ENCODE measurements around the gene ADAMTS17. TPM values are rescaled to one million over a fixed set of nuclear protein-coding genes. Genes with fewer than 3 reads are reported as not detected.

ADAMTS17 gene
- total RNA-seq, 1 experiment from 2014 or later = 4.2 TPM

DNA sequence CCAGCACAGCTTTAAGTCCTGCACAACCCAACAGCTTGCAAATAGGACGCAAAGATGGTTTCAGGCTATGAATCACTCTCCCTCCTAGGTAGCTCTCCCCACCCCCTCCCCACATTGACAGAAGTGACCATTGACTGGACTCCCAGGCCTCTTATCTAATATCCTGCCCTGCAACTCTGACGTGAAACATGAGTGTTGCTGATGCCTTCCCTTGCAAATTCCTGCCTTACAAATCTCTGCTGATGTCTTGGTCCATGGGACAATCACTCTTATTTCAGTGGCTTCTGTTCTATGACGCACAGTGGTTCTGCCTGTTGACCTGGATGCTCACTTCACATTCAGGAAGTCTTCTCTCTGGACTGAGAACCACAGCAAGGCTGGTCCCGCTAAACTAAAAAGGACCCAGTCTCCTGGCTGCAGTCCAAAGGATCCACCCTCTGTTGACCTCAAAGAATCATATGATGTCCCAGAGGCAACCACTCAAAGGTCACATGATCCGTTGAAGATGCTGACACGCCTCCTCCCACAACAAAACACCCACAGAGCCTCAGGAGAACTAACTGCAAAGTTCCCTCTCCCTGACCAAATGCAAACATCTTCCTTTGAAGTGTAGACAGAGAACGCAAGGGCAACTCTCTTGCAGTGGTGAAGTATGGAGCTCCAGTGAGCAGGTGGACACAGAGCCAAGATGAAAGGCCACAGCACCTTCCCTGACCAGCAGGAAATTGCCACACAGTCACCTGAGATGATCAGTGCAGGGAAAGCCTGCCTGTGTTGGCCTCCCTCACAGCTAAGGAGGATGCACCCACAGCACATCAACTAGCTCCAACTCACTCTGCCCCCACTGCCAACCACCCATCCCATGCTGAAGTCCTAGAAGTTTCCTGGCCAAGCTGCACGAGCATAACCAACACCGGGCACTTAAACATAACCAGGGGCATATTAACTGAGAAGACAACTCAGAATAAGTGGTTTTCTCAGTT, 112.3 kb downstream of the ADAMTS17 start:
- RAD21 ChIA-PET (ENCODE audit: low non-redundant PET in 1 of 2, low total read pairs in 2 of 2, uncharacterized antibody in 2 of 2, unreplicated experiment in 2 of 2) = no interaction called here
- H3K9ac ChIP-seq (ENCODE audit: low read length) = no peak overlapping the region
- H3K79me2 ChIP-seq (ENCODE audit: insufficient read depth, low read length) = no peaks in the 10 kb centered on the region
- no peaks in the 10 kb centered on the region for H3K4me1 ChIP-seq (ENCODE audit: control insufficient read depth in 1 of 2, insufficient read depth in 2 of 2, low read length in 2 of 2)
- CTCF ChIA-PET = no interaction called here
- ATAC-seq = no peak
- no peaks in the 10 kb centered on the region for H3K9me3 ChIP-seq (ENCODE audit: control insufficient read depth in 1 of 2, insufficient read depth in 1 of 2, low read depth in 1 of 2, low read length in 2 of 2)
- DNase-seq (ENCODE audit: low read depth, low spot score) = no peak
- H3K27ac ChIP-seq (ENCODE audit: low read depth, low read length) = no peak overlapping the region
- H3K9me2 ChIP-seq (ENCODE audit: insufficient read depth) = no peaks in the 10 kb centered on the region
- H2AFZ ChIP-seq (ENCODE audit: low read depth, low read length, poor library complexity, severe bottlenecking) = no peak overlapping the region
- TF ChIP-seq ELF1 (IDR thresholded peaks at IDR 0.05; ENCODE audit: borderline replicate concordance, low read depth) = no peak
- TF ChIP-seq, protein P1, sequence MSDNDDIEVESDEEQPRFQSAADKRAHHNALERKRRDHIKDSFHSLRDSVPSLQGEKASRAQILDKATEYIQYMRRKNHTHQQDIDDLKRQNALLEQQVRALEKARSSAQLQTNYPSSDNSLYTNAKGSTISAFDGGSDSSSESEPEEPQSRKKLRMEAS (IDR thresholded peaks at IDR 0.05) = no peak
- TF ChIP-seq SIN3A (IDR thresholded peaks at IDR 0.05; ENCODE audit: low read depth) = no peak
- TF ChIP-seq EZH2 (IDR thresholded peaks at IDR 0.05) = no peak
- TF ChIP-seq, protein P2, sequence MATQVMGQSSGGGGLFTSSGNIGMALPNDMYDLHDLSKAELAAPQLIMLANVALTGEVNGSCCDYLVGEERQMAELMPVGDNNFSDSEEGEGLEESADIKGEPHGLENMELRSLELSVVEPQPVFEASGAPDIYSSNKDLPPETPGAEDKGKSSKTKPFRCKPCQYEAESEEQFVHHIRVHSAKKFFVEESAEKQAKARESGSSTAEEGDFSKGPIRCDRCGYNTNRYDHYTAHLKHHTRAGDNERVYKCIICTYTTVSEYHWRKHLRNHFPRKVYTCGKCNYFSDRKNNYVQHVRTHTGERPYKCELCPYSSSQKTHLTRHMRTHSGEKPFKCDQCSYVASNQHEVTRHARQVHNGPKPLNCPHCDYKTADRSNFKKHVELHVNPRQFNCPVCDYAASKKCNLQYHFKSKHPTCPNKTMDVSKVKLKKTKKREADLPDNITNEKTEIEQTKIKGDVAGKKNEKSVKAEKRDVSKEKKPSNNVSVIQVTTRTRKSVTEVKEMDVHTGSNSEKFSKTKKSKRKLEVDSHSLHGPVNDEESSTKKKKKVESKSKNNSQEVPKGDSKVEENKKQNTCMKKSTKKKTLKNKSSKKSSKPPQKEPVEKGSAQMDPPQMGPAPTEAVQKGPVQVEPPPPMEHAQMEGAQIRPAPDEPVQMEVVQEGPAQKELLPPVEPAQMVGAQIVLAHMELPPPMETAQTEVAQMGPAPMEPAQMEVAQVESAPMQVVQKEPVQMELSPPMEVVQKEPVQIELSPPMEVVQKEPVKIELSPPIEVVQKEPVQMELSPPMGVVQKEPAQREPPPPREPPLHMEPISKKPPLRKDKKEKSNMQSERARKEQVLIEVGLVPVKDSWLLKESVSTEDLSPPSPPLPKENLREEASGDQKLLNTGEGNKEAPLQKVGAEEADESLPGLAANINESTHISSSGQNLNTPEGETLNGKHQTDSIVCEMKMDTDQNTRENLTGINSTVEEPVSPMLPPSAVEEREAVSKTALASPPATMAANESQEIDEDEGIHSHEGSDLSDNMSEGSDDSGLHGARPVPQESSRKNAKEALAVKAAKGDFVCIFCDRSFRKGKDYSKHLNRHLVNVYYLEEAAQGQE (IDR thresholded peaks at IDR 0.05; ENCODE audit: low read depth) = no peak
- TF ChIP-seq RAD21 (IDR thresholded peaks at IDR 0.05; ENCODE audit: low read depth) = no peak
- TF ChIP-seq CEBPB (IDR thresholded peaks at IDR 0.05; ENCODE audit: low read depth) = no peak
- no peak for TF ChIP-seq YY1 (IDR thresholded peaks at IDR 0.05; ENCODE audit: extremely low read depth, insufficient replicate concordance, low read depth, low read length)
- TF ChIP-seq, protein P3, sequence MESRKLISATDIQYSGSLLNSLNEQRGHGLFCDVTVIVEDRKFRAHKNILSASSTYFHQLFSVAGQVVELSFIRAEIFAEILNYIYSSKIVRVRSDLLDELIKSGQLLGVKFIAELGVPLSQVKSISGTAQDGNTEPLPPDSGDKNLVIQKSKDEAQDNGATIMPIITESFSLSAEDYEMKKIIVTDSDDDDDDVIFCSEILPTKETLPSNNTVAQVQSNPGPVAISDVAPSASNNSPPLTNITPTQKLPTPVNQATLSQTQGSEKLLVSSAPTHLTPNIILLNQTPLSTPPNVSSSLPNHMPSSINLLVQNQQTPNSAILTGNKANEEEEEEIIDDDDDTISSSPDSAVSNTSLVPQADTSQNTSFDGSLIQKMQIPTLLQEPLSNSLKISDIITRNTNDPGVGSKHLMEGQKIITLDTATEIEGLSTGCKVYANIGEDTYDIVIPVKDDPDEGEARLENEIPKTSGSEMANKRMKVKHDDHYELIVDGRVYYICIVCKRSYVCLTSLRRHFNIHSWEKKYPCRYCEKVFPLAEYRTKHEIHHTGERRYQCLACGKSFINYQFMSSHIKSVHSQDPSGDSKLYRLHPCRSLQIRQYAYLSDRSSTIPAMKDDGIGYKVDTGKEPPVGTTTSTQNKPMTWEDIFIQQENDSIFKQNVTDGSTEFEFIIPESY (IDR thresholded peaks at IDR 0.05; ENCODE audit: extremely low read depth, insufficient replicate concordance, low read length) = no peak
- TF ChIP-seq, protein P4, sequence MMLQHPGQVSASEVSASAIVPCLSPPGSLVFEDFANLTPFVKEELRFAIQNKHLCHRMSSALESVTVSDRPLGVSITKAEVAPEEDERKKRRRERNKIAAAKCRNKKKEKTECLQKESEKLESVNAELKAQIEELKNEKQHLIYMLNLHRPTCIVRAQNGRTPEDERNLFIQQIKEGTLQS (IDR thresholded peaks at IDR 0.05) = no peak
- no peak for TF ChIP-seq POLR2A (IDR thresholded peaks at IDR 0.05; ENCODE audit: borderline replicate concordance, extremely low read depth, insufficient read depth, insufficient read length)
- no peak for TF ChIP-seq TCF7L2 (IDR thresholded peaks at IDR 0.05; ENCODE audit: borderline replicate concordance, extremely low read depth, insufficient read depth, insufficient read length)
- no peak for TF ChIP-seq ZFX (IDR thresholded peaks at IDR 0.05)
- TF ChIP-seq EGR1 (IDR thresholded peaks at IDR 0.05; ENCODE audit: low read depth) = no peak
- TF ChIP-seq, protein P5, sequence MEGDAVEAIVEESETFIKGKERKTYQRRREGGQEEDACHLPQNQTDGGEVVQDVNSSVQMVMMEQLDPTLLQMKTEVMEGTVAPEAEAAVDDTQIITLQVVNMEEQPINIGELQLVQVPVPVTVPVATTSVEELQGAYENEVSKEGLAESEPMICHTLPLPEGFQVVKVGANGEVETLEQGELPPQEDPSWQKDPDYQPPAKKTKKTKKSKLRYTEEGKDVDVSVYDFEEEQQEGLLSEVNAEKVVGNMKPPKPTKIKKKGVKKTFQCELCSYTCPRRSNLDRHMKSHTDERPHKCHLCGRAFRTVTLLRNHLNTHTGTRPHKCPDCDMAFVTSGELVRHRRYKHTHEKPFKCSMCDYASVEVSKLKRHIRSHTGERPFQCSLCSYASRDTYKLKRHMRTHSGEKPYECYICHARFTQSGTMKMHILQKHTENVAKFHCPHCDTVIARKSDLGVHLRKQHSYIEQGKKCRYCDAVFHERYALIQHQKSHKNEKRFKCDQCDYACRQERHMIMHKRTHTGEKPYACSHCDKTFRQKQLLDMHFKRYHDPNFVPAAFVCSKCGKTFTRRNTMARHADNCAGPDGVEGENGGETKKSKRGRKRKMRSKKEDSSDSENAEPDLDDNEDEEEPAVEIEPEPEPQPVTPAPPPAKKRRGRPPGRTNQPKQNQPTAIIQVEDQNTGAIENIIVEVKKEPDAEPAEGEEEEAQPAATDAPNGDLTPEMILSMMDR (IDR thresholded peaks at IDR 0.05 in 2 of 3, conservative IDR thresholded peaks at IDR 0.05 in 1 of 3; ENCODE audit: borderline replicate concordance in 1 of 3, insufficient read depth in 1 of 3, low read depth in 2 of 3, low read length in 2 of 3) = no peak
- no peak overlapping the region for H3K4me3 ChIP-seq (replicated peaks in 1 of 2; ENCODE audit: low read depth in 1 of 2, low read length in 2 of 2)
- POLR2A ChIA-PET = no interaction called here
- H4K20me1 ChIP-seq (ENCODE audit: insufficient read depth) = no peaks in the 10 kb centered on the region
- no peak overlapping the region for H3K4me2 ChIP-seq (ENCODE audit: low read length)
- no TSS peak for BruUV-seq (replicated peaks)
- intact Hi-C loops (cut with micrococcal nuclease) = no loop called here
- H3K36me3 ChIP-seq (ENCODE audit: control insufficient read depth in 1 of 2, insufficient read depth in 2 of 2, low read length in 2 of 2) = no peaks in the 10 kb centered on the region
- no peaks in the 10 kb centered on the region for H3K27me3 ChIP-seq (ENCODE audit: insufficient read depth, low read length)

Data from HCT116 (cell line).